Measurements from ENCODE around the gene LAMP1.
A peak's percentile ranks its signal among the peaks of the same experiment; 100 is the strongest.
"Not testable (repeated sequence)": the region's sequence is repeated elsewhere in the genome, so short reads cannot be mapped to it uniquely, and the experiment has no call there.

Gene LAMP1, protein sequence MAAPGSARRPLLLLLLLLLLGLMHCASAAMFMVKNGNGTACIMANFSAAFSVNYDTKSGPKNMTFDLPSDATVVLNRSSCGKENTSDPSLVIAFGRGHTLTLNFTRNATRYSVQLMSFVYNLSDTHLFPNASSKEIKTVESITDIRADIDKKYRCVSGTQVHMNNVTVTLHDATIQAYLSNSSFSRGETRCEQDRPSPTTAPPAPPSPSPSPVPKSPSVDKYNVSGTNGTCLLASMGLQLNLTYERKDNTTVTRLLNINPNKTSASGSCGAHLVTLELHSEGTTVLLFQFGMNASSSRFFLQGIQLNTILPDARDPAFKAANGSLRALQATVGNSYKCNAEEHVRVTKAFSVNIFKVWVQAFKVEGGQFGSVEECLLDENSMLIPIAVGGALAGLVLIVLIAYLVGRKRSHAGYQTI

DNA sequence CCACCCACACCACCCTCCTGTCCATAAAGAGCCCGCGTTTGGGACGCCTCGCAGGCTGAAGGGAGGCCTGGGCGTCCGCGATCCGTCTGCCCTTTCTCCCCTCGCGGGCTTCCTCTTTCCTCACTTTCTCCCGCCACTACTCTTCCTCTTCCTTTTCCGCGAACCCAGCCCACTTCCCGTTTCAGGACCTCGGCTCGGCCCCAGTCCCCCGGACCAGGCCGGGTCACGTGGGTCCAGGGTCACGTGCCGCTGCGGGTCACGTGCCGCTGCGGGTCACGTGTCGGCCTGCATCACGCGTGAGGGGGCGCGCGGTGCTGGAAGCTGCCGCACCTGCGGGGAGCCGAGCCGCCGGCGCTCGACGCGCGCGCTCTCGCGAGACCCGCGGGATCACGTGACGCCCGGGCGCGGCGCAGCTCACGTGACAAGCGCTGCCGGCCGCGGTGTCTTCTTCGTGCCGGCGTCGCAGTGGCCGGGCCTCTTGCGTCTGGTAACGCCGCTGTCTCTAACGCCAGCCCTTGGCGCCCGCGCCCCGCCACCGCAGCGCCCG lies at the start of gene LAMP1:
LAMP1 (plus strand) TSS at position 417 of the 547 bp plus-strand sequence. CDS start 196 bp downstream, outside the sequence.
- DNase-seq: peak; percentile 96

DNA sequence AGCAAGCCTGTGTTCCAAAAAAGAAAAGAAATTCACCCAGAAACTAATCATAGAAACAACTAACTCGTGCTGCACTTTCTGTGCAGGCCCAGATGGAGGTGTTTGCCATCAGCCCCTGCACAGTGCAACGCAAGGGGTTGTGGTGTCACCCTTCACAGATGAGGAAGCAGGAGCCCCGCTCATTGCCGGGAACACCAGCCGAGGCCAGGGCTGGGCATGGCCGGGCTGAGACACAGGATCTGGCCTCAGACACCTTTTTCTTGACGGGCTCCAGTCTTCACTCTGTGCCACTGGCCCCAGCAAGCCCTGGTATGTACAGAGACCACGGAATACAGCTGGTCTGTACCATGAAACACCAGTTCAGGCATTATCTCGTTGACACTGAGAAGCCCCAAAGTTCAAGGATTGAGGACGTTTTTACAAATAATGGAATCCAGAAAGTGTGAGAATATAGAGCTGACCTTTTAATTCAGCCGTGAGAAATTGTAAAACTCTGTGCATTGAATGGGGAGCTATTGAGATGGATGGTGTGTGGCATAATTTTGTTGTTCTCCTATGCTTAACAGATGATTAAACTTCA lies 44.4 kb upstream of the LAMP1 start:
- no peak for DNase-seq

DNA sequence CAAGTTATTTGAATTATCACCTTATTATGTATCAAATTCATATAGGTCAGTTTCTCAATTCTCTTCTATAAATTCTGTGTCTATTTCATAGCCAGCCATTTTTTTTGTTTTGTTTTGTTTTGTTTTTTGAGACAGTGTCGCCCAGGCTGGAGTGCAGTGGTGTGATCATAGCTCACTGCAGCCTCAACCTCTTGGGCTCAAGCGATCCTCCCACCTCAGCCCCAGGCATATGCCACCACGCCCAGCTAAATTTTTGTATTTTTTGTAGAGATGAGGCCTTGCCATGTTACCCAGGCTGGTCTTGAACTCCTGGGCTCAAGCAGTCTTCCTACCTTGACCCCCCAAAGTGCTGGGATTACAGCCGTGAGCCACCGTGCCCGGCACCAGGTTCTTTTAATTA lies 39.1 kb upstream of the LAMP1 start:
- DNase-seq: not testable (repeated sequence)

DNA sequence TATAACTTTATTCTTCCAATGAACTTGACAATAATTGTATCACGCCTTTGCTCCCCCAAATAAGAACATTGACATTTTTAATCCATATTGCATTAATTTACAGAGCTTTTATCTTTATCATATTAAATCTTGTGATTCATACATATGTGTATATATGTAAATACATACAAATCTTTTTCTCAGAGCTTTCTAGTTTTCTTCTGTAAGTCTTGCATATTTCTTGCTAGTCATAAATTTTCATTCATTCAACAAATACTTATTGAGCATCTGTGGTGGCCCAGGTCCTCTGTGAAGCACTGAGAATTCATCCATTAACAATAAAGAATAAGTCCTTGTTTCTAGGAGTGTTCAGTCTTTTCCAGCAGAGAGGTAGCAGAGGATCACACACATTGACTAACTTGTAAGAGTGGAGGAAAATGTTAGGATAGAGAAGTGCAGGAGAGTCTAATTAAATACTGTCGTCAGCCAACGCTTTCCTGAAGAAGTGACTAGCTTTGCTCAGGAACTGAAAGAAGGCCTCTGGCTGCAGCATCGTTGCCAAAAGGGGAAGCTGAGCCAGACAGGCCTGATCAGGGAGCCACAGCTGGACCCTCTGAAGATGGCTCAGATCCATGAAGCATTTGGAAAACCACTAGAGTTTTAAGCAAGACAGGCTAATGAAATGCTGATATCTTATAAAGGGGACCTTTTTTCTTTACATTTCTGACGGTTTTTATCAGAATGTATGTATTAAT lies 38.6 kb upstream of the LAMP1 start:
- no peak for DNase-seq

DNA sequence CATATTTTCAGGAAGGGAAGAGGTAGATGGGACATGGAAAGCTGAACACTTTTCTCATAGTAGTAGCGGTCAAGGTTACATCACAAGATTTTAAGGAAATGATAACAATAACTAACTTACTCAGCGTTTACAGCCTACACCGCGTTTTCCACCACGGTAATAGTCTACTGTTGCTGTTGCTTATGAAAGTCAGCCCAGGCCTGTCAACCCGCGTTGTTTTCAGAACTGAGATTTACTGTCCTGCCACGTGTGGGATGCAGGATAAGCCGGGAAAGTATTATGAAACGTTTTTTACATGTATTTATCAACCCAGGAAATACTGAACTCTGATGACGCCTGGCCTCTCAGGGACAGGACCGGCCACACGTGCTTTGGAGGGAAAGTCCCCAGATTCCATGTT lies 36.0 kb upstream of the LAMP1 start:
- DNase-seq: no peak

DNA sequence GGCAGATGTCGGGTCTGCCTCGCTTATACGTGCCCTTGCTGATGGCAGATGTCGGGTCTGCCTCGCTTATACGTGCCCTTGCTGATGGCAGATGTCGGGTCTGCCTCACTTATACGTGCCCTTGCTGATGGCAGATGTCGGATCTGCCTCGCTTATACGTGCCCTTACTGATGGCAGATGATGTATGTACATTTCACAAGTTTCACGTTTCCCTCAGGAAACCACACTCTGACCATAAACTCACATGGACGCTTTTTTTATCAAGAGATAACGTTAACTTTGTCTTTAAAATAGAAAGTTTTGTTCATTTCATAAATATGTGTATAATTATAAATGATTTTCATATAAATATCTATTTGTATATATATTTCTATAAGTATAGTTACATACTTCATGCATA lies 34.0 kb upstream of the LAMP1 start:
- DNase-seq: not testable (repeated sequence)

DNA sequence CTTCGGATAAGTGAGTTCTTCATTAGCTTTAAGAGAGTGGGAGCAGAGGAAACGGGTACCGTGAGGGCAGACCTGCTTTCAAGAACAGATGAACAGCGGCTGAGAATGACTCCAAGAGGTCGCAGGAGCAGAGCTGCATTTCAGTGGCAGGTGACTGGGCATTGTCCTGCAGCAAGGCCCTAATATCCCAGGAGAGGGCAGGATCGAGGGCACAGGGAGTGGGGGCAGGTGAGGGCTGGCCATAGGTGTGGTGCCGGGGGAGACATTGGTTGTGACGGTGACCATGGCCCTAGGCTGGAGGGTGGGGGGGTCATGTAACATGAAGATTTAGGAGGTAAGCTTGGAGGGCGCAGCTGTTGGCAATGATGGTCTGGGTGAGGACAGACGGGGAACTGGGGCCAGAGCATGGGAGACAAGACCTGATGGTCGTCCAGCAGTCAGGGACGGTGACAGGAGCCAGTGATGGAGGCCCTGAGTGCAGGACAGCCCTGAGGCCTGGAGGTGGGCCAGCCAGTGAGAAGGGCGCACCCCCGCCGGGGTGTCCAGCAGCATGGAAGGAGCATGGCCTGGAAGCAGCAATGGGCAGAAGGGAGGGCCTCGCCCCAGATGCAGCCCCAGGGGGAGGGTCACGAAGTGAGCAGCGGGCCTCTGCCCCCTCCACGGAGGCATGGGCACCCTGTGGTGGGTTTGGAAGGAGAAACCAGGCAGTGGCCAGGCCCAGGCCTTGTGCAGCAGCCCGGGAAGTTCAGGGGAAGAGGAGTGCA lies 29.2 kb upstream of the LAMP1 start:
- DNase-seq: no peak

DNA sequence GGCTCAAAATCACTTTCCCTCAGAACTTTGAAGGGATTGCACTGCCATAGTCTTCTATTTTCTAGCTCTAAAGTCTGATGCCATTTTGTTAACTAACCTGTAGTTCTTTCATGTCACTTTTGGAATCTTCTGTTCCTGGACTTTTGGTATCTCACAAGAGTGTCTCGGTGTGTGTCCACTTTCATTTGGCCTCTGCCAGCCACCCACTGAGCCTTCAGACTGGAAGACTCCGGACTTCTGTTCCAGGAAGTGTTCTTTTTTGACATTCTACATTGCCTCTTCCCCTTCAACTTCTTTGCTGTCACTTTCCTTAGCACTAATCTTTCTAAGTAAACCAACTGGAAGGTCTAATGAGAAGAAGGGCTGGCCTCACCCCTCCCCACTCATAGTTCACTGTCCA lies 25.0 kb upstream of the LAMP1 start:
- DNase-seq: no peak

DNA sequence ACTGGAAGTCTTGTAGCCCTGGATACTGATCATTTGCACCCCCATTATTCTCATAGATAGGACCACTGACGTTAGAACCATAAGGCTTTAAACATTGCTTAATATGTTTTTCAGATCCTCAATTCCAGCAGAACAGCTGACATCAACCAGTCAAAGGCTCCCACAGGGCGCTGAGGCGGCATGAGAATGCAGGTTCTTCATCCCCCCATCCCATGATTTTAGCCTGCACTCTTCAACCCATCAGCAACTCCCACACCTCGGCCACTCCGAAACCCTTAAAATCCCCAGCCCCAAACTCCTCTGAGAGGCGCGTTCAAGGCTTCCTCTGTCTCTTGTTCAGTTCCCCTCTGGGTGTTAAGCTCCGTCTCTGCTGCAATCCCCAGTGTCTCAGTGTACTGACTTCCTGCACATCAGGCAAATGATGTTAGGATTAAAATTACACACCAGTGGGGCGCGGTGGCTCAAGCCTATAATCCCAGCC lies 24.3 kb upstream of the LAMP1 start:
- no peak for DNase-seq

DNA sequence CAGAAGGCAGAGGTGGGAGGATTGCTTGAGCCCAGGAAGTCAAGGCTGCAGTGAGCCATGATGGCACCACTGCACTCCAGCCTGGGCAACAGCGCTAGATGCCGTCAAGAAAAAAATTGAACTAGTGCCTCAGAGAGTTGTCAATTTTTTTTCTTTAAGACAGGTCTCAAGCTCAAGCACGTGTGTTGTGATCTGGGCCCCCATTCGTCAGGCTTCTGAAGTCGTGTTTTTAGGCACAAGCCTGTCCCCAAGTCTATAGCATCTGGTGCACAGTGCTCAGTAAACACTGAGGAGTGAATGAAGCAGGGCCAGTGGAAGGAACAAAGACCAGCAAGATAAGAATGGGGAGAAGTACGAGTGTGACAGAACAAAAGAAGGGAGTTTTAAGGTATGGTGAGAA lies 23.7 kb upstream of the LAMP1 start:
- no peak for DNase-seq

DNA sequence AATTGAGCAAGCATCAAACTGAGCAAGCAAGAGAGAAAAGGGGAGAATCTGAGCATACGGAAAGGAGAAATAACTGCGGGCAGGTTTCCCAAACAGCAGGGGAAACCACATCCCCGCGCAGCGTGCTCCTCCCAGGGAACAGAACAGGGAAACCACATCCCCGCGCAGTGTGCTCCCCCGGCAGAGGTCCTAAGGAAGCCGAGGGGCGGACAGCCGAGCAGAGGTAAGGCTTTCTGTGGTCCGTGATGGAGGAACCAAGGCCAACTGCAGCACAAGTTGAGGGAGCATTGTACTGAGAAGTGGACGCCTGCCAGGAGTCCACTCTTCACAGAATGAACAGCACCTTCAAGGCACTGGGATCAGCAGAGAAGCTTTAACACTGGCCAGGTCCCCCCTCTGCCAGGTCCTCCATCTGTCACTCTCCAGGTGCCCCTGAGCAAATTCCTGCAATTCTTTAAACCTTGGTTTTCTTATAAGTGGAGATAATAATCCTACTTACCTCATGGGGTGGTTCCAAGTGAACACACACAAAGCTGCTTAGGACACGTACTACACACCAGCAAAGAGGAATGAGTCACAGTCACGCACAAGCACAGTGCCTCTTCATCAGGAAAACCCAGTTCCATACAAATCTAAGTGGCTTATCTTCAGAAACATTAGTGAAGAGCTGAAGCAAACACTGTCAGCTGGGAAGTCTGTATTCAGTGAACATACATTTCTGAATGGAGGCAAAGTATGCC lies 23.0 kb upstream of the LAMP1 start:
- DNase-seq: no peak

DNA sequence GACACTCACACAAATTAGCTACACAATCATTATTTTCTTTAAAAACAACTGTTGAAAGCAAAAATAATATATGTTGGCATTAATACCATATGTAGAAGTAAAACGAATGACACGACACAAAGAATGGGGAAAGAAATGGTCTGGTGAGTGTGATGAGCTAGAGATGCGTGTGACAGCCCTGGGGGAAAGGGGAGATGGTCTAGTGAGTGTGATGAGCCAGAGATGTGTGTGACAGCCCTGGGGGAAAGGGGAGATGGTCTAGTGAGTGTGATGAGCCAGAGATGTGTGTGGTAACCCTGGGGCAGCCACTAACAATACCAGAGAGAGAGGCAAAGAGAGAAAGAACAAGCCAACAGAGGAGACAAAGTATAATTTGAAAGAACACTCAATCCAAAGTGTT lies 22.3 kb upstream of the LAMP1 start:
- no peak for DNase-seq

DNA sequence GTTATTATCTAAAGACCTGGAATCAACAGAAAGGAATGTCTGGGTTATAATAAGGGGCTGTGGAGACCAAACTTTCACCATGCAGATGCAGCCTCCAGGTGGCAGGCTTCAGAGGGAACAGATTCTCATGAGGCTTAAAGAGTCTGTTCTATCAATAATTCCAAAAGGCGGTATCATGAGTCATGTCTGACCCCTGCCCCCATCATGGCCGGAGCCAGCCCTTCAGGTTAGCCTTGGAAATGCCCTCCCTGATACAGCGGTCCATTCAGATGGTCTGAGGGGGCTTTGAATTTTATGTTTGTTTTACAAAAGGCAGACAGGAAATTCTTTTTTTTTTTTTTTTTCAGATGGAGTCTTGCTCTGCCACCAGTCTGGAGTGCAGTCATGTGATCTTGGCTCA lies 21.7 kb upstream of the LAMP1 start:
- peak; percentile 16 for DNase-seq

DNA sequence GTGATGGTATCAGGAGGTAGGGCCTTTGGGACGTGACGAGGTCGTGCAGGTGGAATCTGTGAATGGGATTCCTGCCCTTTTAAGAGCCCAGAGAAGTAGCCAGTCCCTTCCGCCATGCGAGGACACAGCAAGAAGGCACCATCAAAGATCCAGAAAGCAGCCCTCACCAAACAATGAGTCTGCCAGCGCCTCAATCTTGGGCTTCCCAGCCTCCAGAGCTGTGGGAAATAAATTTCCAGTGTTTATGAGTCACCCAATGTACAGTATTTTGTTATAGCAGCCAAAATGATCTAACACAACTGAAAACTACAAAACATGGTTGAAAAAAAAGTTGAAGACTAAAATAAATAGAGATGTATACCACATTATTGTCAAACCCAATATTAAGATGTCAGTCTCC lies 16.9 kb upstream of the LAMP1 start:
- DNase-seq: no peak

DNA sequence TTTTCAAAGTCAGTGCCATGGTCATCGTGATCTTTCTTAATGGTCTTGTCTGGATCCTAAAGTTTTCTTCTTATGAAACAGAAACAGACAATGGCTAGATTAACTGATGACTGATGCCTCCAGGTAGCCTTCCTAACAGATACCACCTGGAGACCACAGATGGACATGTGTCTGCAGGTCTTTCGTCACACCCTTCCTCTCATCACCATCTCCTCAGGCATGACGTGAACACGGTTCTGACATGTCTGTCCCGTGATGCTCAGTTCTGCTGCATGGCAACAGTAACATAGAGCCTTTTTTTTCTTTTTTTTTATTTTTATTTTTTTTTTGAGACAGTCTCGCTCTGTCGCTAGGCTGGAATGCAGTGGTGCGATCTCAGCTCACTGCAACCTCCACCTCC lies 13.1 kb upstream of the LAMP1 start:
- no peak for DNase-seq

DNA sequence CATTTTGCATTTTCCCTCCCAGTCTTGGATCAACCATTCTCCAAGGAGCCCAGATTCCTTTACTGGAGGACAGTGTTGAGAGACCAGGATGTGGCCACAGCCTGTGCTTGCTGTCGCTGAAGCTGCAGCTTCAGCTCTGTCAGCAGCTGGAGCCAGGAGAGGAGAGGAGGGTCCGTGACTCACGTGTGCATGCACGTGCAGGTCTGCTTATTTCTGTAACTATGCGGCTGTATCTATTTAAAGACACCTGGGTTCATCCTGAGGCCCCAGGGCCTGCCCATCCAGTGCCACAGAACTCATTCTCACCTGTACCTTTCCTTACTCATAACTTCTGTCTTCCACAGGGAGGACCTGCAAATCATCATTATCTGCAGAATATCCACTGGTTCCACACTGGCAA lies 8.2 kb upstream of the LAMP1 start:
- DNase-seq: no peak

DNA sequence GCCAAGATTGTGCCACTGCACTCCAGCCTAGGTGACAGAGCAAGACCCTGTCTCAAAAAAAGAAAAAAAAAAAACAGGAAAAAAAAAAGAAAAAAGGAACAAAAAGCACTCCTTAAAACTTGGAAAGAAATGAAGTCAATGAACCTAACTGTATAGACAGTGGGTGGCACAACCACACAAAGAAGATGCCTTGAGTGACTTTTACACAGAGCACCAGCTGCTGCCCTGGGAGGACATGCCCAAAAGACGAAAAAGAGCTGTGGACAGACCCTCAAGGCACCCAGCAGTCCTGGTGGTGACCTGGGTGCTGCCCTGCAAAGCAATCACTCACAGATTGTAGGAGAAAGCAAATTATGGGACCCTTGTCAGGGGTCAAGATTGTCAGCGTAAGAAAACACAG lies 5.9 kb upstream of the LAMP1 start:
- DNase-seq: no peak

DNA sequence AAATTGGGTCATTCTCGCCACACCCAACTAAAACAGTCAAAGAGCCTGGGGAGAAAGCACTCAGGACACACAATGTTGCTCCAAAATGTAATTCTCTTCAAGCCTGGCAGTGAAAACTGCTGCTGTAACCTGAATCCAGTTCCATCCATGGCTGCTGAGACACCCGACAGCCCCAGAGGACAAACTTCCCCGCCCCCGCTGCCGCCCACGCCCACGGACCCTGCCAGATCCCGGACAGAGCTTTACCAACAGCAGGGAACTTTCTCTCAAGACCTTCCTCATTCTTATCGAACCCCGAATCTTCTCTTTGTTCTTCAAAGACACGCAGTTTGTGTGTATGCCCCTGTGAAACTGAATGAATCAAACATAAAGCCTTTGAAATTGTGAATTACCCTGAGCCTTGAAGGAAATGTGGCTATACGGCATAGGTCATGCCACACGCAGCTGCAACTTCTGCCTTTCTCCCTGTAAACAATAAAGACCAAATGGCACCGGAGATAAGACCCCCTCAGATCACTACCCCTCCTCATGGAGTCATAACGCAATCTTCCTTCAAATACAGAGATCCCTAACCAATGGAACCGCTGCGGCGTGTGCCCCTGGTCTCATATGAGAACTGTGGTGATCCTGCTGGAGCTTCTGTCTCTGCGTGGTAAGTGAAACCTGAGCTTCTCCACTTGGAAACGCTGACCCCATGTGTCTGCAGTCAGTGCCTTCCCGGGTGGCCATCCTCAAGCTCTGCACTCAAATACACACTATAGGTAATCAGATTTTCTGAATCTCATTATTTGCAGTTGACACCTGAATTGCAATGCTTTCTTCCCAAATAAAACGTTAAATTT lies 4.8 kb upstream of the LAMP1 start:
- DNase-seq: no peak

DNA sequence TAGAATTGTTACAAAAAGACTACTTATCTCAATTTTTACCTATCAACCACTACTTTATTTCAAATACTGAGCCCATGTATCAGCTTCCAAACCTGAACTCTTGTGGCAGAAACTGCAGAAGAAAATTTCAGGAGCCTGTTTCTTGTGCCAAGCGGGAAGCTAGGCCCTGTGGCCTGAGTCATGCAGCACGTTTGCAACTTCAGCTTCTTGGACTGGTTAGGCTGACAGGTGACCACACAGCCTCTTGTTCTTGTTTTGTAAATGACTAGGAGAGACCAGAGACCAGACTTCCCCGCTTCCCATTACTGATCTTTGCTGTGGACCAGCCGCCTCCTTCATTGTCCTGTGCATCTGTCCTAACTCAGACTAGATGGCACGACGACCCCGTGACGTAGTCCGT lies 3.4 kb upstream of the LAMP1 start:
- no peak for DNase-seq

DNA sequence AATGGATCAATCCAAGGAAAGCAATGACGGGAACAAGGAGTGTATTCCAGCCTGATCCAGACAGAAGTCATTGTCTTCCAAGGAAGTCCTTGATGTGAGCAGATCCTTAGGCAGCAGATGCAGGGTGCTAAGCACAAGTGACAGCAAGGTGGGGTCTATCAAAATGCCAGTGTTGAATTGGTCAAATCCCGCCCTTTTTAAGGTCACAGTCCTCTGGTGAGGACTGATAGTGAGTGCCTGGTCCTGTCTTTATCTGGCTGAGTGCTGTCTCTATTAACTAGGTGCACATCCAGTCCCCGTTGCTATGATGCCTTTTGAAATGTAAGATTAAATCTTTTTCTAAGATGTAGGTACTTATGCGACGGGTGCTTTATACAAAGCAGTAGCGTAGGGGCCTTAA lies 1.3 kb upstream of the LAMP1 start:
- DNase-seq: no peak

DNA sequence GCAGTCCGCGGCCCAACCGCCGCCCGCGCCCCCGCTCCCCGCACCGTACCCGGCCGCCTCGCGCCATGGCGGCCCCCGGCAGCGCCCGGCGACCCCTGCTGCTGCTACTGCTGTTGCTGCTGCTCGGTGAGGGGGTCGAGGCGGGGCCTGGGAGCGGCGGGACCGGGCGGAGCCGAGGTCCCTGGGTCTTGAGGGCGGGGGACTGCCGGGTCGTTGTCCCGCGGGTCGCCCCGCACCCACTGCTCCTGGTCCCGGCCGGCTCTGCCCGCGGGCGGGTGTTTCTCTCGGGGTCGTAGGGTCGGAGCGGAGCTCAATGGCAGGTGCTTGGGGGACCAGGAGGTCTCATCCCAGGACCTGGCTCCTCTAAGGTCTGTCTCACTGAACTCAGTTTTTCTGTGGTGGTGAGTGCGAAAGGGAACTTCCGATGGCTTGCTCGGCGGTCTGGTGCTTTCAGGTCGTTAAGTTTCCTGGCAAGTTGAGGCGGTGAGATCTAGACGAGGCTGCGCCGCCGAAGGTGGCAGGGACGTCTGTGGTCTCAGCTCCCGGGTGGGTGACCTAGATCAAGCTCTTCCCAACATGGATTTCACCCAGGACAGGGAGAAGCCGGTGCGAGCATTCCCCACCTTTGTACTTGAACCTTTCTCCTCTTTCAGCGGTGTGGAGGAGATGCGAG lies 467 bp downstream of the LAMP1 start:
- DNase-seq: no peak
